Measurements from ENCODE around the gene PLCB2.

PLCB2 gene

GRCh38 chr15:40267670-40268069 lies 40.1 kb downstream of the PLCB2 start:
- H3K4me3 ChIP-seq (ENCODE audit: low read depth, low read length): no peak overlapping the region
- DNase-seq (ENCODE audit: low read depth, low spot score): no peak
- CTCF ChIA-PET: interaction anchor here (0.7 to 20.1 kb wide), 5 partner anchors 8 to 222 kb away, joined by 3 to 1718 read pairs (median 419); partner anchors contain the start of genes INAFM2, PAK6 and PLCB2
- POLR2A ChIA-PET: no interaction called here
- TF ChIP-seq CTCF (IDR thresholded peaks at IDR 0.05; ENCODE audit: insufficient read depth, low read length, missing control alignments): no peak

GRCh38 chr15:40266828-40267304 lies 40.9 kb downstream of the PLCB2 start:
- POLR2A ChIA-PET: no interaction called here
- no peak for TF ChIP-seq CTCF (IDR thresholded peaks at IDR 0.05; ENCODE audit: insufficient read depth, low read length, missing control alignments)
- H3K4me3 ChIP-seq (ENCODE audit: low read depth, low read length): no peak overlapping the region
- DNase-seq (ENCODE audit: low read depth, low spot score): peak; percentile 51
- CTCF ChIA-PET: interaction anchor here (0.7 to 20.1 kb wide), 5 partner anchors 9 to 221 kb away, joined by 3 to 1718 read pairs (median 419); partner anchors contain the start of genes INAFM2, PAK6 and PLCB2

- POLR2A ChIA-PET: interaction anchor here (0.6 kb wide), 1 partner anchor 156 kb away, joined by 3 read pairs; no protein-coding TSS in a partner anchor
- no peak for DNase-seq (ENCODE audit: low read depth, low spot score)
- no peak overlapping the region for H3K4me3 ChIP-seq (ENCODE audit: low read depth, low read length)
- TF ChIP-seq CTCF (IDR thresholded peaks at IDR 0.05; ENCODE audit: insufficient read depth, low read length, missing control alignments): no peak
- CTCF ChIA-PET: interaction anchor here (1.0 to 20.1 kb wide), 3 partner anchors 10 to 220 kb away, joined by 5 to 1718 read pairs (median 419); partner anchors contain the start of gene PAK6
Measured at GRCh38 chr15:40265875-40266274, 41.9 kb downstream of the PLCB2 start.

- no peak overlapping the region for H3K4me3 ChIP-seq (ENCODE audit: low read depth, low read length)
- ChIA-PET CTCF (interaction anchor here (2.7 to 20.1 kb wide), 3 partner anchors 10 to 44 kb away, joined by 7 to 1718 read pairs (median 419); partner anchors contain the start of gene PAK6), POLR2A (interaction anchor here (0.6 kb wide), 1 partner anchor 156 kb away, joined by 3 read pairs; no protein-coding TSS in a partner anchor)
- DNase-seq (ENCODE audit: low read depth, low spot score): no peak
- TF ChIP-seq CTCF (IDR thresholded peaks at IDR 0.05; ENCODE audit: insufficient read depth, low read length, missing control alignments): no peak
Measured at GRCh38 chr15:40265355-40265754, 42.4 kb downstream of the PLCB2 start.

- DNase-seq (ENCODE audit: low read depth, low spot score): no peak
- ChIA-PET POLR2A (no interaction called here), CTCF (interaction anchor here (1.1 to 20.1 kb wide), 7 partner anchors 10 to 161 kb away, joined by 3 to 1718 read pairs (median 7); partner anchors contain the start of gene PAK6)
- no peak for TF ChIP-seq CTCF (IDR thresholded peaks at IDR 0.05; ENCODE audit: insufficient read depth, low read length, missing control alignments)
- H3K4me3 ChIP-seq (ENCODE audit: low read depth, low read length): no peak overlapping the region
Measured at GRCh38 chr15:40264321-40265153, 43.2 kb downstream of the PLCB2 start.
